Muscle of arm (tissue), 12 donors: Measurements from ENCODE around the gene CACNA1D. TPM values are rescaled to one million over a fixed set of nuclear protein-coding genes. Genes with fewer than 3 reads are reported as not detected.
A peak's percentile ranks its signal among the peaks of the same experiment; 100 is the strongest.

ENCODE experiments used
- DNase-seq: peaks from one replicate; pipeline ENCODE4 v3.0.0-alpha.2; 2013
- polyA plus RNA-seq, 12 donors: library from polyadenylated mRNA; unstranded; fragments of 120-200 nt; gene quantifications; one replicate each; pipeline ENCODE4 v1.2.1, GENCODE V29; 2013; ENCODE audit not compliant: insufficient read length in 12 of 12

CACNA1D gene
- polyA plus RNA-seq, 12 donors = 1.5 to 18.8 (median 2.2) TPM; not detected in 1

- peak; percentile 43 for DNase-seq
Measured at GRCh38 chr3:53820756-53821580, 326.6 kb downstream of the CACNA1D start.

- DNase-seq = no peak
Measured at GRCh38 chr3:53821631-53822121, 327.3 kb downstream of the CACNA1D start.

GRCh38 chr3:53822331-53822741 lies 327.9 kb downstream of the CACNA1D start:
- DNase-seq = no peak

- no peak for DNase-seq
Measured at GRCh38 chr3:53823026-53823955, 328.9 kb downstream of the CACNA1D start.

DNA sequence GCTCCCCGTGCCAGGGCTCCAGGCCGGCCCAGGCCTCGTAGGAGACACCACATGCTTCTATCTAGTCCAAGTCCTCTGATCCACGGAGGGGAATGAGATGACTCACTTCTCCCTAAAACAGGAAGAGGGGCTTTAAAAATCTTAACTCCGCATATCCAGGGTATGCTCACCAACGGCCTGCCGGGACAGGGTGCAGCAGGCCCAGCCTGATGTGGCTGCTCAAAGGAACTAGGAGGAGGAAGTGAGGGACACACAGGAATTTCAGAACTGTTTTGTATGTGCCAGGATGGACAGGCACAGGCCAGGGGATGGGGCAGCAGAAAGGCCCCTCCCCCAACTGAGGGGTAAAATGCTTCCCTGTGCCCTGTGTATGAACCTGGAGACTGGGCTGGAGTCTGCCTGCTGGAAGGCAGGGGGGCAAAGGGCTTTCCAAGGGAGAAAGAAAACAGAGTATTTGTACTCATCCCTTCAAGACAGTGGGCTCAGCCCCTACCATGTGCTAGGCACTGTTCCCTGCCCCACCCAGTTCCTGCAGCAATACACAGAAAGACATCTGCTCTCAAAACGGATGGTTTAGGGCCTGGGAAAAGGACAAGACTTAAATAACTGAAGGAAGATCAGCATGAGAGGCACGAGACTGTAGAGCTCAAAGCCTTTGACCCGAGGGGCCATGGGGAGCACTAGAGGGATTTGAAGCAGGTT lies 329.7 kb downstream of the CACNA1D start:
- DNase-seq = no peak

- DNase-seq = no peak
Measured at GRCh38 chr3:53824795-53825194, 330.4 kb downstream of the CACNA1D start.

DNA sequence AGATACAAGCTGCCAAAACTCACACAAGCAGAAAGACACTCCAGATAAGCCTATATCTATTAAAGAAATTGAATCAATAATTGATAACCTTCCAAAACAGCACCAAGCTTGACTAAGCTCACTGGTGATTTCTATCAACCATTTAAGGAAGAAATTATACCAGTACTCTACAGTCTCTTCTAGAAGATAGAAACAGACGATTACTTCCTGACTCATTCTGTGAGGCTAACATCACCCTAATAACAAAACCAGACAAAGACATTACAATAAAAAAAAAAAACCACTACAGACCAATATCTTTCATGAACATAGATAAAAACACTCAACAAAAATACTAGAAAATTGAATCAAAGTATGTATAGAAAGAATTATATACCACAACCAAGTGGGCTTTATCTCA lies 331.6 kb downstream of the CACNA1D start:
- no peak for DNase-seq

DNA sequence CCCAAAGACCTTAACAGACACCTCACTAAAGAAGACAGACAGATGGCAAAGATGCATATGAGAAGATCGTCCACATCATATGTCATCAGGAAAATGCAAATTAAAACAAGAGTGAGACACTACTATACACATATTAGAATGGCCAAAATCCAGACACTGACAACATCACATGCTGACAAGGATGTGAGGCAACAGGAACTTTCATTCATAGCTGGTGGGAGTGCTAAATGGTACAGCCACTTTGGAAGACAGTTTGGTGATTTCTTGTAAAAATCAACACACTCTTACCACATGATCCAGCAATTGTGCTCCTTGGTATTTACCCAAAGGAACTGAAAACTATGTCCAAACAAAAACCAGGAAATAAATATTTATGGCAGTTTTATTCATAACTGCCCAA lies 334.2 kb downstream of the CACNA1D start:
- DNase-seq = no peak

GRCh38 chr3:53829605-53830004 lies 335.2 kb downstream of the CACNA1D start:
- no peak for DNase-seq

DNA sequence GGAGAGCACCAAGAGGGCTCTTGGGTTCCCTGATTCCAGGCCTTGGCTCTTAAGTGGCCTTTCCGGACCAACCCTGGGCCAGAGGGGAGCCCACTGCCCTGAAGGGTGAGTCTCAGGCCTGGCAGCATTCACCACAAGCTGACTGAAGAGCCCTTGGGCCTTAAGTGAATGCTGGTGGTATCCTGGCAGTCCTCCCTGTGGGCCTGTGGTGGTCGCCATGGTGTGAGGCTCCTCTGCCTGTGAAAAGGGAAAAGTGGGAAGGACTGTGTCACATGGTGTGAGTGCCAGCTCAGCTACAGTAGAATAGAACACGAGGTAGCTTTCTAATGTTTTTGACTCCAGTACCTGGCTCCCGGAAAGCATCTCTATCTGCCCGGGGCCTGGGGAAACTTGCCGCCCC lies 336.5 kb downstream of the CACNA1D start:
- DNase-seq = no peak

DNA sequence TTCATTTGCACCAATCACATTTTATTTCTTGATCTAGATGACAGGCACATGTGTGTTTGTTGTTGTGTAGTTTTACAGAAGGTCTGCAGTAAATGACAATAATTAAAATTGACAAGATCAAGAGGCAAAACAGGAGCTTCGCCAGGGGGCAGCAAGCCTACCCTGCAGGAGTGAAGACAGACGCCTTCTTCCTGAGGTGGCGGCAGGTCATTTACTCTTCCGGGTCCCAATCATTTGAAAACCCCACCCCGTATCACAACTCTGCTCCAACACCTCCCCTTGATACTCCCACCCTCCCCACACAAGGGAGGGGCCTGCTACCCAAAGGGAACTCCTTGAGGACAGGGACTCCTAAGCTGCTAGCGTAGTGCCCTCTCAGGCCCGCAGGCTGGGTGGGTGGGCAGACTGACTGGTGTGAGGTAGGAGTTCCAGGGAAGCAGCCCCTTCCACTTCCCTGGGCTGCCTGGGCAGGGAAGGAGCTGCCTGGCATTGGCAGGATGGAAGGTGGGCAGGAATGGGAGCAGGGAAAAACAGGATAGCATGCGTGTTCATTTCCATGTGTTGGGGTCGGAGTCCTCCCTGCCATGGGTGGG lies 338.7 kb downstream of the CACNA1D start:
- DNase-seq = no peak

GRCh38 chr3:53833700-53834099 lies 339.3 kb downstream of the CACNA1D start:
- DNase-seq = no peak

DNA sequence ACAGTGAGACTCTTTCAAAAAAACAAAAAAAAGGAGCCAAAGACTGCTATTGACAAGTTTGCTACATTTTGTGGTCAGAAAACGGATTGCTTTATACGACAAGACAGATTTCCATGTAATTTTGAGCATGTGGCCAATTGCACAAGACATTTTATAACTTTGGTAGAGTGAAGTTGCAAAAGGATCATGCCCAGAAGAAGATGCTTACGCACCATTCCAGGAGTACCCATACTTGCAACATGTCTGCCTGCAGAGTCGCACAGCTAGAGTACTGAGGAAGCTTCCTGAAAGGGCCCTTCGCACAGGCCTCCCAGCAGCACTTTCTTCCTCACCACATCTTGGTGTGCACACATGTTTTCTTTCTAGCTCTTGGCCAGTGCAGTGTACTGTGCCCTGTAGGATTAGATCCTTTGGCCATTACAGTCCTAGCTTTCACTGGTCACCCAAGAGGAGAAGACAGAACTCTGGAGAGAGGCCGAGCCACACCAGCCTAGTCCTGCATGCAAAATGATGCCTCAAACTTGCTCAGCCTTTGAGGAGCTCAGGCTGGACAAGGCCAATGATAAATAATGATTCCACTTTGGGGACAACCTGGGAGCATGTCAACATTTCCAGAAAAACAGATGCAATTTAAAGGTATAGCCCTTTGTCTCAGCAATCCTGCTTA lies 340.2 kb downstream of the CACNA1D start:
- no peak for DNase-seq

DNA sequence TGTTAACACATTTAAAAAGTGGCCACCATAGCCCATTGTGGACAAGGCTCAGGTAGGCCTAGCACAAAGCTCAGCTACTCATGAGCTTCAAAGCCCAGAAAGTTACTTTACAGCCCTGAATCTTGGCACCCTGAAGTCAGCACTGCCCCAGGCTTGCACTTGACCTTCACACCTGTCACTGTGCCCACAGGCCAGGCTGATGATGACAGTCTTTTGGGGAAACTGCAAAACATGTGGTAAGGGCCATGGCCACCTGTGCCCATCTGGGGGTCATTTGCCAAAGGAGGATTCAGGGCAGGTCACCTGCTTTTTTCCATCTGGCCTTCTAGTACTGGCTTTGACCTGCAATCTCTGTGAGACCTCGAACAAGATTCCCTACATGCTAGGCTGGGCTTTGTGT lies 340.8 kb downstream of the CACNA1D start:
- no peak for DNase-seq

GRCh38 chr3:53836084-53836872 lies 341.9 kb downstream of the CACNA1D start:
- no peak for DNase-seq

- DNase-seq = no peak
Measured at GRCh38 chr3:53837331-53837730, 342.9 kb downstream of the CACNA1D start.

GRCh38 chr3:53841296-53841695 lies 346.9 kb downstream of the CACNA1D start:
- no peak for DNase-seq

DNA sequence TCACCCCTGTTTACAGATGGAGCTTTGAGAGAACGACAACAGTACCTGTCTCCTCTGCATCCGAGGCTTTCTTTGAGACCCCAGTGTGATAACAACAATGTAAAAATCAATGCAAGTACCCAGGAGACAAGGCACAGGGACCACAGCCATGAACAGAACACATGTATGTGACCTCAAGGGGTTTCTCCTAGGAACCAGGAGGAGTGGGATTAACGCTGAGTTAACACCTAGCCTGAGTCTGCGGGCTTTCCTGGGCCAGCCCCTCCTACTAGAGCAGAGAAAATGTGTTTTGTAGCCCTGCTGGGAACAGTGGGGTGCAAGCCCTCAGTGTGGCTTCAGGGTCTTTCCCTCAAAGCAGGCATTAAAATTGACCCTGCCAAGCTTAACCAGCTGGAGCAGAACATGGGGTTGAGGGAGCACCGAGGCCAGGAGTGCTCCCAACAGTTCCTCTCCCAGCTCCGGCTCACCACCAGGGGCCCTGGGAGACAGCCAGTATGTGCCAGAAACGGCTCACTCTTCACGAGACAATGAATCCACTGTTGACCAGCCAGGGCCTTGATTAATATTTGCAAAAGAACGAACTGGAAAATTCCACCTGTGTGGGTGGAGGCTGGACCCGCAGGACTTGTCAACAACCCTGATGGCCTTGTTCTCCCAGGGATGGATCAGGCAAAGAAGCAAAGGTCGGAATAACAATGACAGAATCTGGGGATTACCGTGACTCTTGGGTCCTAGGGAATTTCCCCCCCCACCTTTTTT lies 348.2 kb downstream of the CACNA1D start:
- no peak for DNase-seq
